Peyer's patch (tissue), 4 donors: ENCODE measurements around the gene BSN.

Source experiments
- POLR2A ChIP-seq, 2 donors: fragments of 450-650 bp; IDR thresholded peaks; one replicate each; pipeline ENCODE4 v1.5.1; 2017; ENCODE audit warnings: antibody characterized with exemption in 2 of 2, mild to moderate bottlenecking in 2 of 2, moderate library complexity in 2 of 2
- TF ChIP-seq, protein P1 (sequence below), 6 experiments: fragments of 450-650 bp in 4 of 6; fragments of 200-600 bp in 2 of 6; sonication (generic) in 1 of 6; IDR thresholded peaks; one replicate each; pipeline ENCODE4 v1.5.1; 2017 to 2019; ENCODE audit warnings: antibody characterized with exemption in 6 of 6, mild to moderate bottlenecking in 3 of 6, moderate library complexity in 1 of 6

DNA sequence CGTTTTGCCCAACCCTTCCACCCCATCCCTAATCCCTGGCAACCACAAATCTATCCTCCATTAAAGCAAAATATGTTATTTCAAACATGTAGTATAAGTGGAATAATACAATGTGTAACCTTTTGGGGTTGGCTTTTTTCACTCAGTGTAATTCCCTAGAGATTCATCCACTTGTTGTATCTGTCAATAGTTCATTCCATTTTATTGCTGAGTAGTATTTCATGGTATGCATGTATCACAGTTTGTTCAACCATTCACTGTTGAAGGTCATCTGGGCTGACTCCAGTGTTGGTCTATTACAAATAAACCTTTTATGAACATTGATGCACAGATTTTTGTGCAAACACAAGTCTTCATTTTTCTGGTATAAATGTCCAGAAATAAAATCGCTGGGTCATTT, 38.8 kb downstream of the BSN start:
- TF ChIP-seq, protein P1, sequence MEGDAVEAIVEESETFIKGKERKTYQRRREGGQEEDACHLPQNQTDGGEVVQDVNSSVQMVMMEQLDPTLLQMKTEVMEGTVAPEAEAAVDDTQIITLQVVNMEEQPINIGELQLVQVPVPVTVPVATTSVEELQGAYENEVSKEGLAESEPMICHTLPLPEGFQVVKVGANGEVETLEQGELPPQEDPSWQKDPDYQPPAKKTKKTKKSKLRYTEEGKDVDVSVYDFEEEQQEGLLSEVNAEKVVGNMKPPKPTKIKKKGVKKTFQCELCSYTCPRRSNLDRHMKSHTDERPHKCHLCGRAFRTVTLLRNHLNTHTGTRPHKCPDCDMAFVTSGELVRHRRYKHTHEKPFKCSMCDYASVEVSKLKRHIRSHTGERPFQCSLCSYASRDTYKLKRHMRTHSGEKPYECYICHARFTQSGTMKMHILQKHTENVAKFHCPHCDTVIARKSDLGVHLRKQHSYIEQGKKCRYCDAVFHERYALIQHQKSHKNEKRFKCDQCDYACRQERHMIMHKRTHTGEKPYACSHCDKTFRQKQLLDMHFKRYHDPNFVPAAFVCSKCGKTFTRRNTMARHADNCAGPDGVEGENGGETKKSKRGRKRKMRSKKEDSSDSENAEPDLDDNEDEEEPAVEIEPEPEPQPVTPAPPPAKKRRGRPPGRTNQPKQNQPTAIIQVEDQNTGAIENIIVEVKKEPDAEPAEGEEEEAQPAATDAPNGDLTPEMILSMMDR (IDR thresholded peaks at IDR 0.05): no peak
- TF ChIP-seq POLR2A (IDR thresholded peaks at IDR 0.05): no peak
